ENCODE data around the gene TRA2A. TPM values are rescaled to one million over a fixed set of nuclear protein-coding genes. Genes with fewer than 3 reads are reported as not detected.

The TRA2A gene
- total and polyA plus RNA-seq, 10 of the 15 experiments (the other 5 are each of a cell fraction or from before 2014, with no cell fraction given) = 25.0 to 224 (median 91.3) TPM

DNA sequence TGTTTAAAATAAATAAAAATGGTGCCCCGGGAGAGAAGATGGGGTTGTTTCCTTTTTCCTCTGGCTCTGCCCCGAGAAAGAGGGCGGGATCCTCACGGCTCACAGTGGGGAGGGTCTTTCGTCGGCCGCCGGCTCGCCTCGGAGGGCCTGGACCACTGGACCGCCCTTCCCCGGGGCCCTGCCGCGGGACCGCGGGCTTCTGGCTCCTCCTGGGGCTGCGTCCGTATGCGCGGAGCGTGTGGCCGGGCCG is 58.0 kb downstream of the TRA2A start (continued):
- TF ChIP-seq IRF4 (IDR thresholded peaks at IDR 0.05; ENCODE audit: low read depth, low read length) = no peak
- TF ChIP-seq, protein P1, sequence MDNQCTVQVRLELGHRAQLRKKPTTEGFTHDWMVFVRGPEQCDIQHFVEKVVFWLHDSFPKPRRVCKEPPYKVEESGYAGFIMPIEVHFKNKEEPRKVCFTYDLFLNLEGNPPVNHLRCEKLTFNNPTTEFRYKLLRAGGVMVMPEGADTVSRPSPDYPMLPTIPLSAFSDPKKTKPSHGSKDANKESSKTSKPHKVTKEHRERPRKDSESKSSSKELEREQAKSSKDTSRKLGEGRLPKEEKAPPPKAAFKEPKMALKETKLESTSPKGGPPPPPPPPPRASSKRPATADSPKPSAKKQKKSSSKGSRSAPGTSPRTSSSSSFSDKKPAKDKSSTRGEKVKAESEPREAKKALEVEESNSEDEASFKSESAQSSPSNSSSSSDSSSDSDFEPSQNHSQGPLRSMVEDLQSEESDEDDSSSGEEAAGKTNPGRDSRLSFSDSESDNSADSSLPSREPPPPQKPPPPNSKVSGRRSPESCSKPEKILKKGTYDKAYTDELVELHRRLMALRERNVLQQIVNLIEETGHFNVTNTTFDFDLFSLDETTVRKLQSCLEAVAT (IDR thresholded peaks at IDR 0.05) = no peak
- TF ChIP-seq CREM (IDR thresholded peaks at IDR 0.05; ENCODE audit: low read depth) = no peak
- TF ChIP-seq NKRF (conservative IDR thresholded peaks at IDR 0.05) = 0 out of 2 replicates have a peak, but pooled peaks have one; percentile 27
- no peak for TF ChIP-seq ESRRA (IDR thresholded peaks at IDR 0.05; ENCODE audit: low read length)
- TF ChIP-seq TBL1XR1 (IDR thresholded peaks at IDR 0.05; ENCODE audit: low read depth, low read length) = no peak
- no peak for TF ChIP-seq RUNX3 (IDR thresholded peaks at IDR 0.05; ENCODE audit: low read length)
- 0 out of 2 replicates have a peak, but pooled peaks have one; percentile 39 for TF ChIP-seq ZNF217 (IDR thresholded peaks at IDR 0.05)
- no peak for TF ChIP-seq POLR2A (IDR thresholded peaks at IDR 0.05; ENCODE audit: low read depth, low read length)
- no peak for TF ChIP-seq JUNB (IDR thresholded peaks at IDR 0.05)
- TF ChIP-seq ZNF687 (IDR thresholded peaks at IDR 0.05) = 0 out of 2 replicates have a peak, but pooled peaks have one; percentile 31
- TF ChIP-seq E2F8 (IDR thresholded peaks at IDR 0.05; ENCODE audit: low read depth, partially characterized antibody) = no peak
- TF ChIP-seq DPF2 (IDR thresholded peaks at IDR 0.05) = no peak
- no peak for TF ChIP-seq PRDM15 (CRISPR knock-in tag; IDR thresholded peaks at IDR 0.05)
- no peak for TF ChIP-seq POLR2AphosphoS5 (IDR thresholded peaks at IDR 0.05; ENCODE audit: low read length)
- TF ChIP-seq MTA2 (IDR thresholded peaks at IDR 0.05; ENCODE audit: low read depth) = no peak
- no peak for TF ChIP-seq MYC (IDR thresholded peaks at IDR 0.05; ENCODE audit: insufficient read depth, insufficient read length, insufficient replicate concordance, low read length, severe bottlenecking)
- no peak for TF ChIP-seq NFYA (IDR thresholded peaks at IDR 0.05; ENCODE audit: borderline replicate concordance, low read depth, low read length)
- no peak for TF ChIP-seq SP1 (IDR thresholded peaks at IDR 0.05; ENCODE audit: low read depth, low read length)

Measured in GM12878 (cell line).